ENCODE data around the gene TSPOAP1. TPM values are rescaled to one million over a fixed set of nuclear protein-coding genes. Genes with fewer than 3 reads are reported as not detected.

The TSPOAP1 gene
- total RNA-seq: 0.76 and 2.9 TPM in 2 replicates

DNA sequence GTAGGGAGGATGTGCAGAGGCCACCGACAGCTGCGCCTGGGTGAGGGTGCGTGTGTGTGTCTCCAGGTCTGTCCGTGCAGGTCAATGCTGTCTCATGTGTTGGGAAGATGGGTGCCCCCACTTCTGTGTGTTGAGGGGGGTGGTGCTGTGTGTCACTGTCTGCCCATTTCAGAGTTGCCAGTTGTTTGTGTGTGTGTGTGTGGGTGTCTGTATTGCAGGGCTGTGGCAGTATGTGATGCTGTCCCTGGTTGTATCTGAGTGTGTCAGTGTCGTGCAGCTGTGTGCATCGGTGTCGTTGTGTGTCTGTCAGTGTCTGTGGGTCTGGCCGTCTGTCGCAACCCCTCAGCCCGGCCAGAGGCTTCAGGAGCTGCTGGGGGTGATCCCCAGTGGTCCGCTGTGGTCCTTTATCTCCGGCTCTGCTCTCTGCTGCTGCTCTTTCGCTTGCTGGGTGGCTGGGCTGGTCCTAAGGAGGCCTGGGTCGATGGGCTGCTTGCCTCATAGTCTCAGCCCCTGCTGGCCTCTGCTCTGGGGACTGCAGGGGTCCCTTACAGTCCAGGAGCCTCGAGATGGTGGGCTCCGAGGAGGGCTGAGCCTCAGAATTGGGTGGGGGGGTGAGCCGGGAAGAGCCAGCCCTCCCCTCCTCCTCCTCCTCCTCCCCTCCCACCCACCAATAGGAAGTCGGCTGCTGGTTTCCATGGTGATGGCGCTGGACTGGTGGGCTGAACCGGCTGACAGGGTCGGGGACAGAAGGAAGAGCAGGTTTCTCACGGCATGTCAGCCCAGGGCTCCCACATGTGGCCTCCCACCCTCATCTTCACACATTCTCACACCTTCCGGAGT, at the start of gene TSPOAP1:
TSS of gene TSPOAP1 (minus strand) at position 601 of the 840 bp plus-strand sequence. CDS start 875 bp downstream, outside the sequence.

DNA sequence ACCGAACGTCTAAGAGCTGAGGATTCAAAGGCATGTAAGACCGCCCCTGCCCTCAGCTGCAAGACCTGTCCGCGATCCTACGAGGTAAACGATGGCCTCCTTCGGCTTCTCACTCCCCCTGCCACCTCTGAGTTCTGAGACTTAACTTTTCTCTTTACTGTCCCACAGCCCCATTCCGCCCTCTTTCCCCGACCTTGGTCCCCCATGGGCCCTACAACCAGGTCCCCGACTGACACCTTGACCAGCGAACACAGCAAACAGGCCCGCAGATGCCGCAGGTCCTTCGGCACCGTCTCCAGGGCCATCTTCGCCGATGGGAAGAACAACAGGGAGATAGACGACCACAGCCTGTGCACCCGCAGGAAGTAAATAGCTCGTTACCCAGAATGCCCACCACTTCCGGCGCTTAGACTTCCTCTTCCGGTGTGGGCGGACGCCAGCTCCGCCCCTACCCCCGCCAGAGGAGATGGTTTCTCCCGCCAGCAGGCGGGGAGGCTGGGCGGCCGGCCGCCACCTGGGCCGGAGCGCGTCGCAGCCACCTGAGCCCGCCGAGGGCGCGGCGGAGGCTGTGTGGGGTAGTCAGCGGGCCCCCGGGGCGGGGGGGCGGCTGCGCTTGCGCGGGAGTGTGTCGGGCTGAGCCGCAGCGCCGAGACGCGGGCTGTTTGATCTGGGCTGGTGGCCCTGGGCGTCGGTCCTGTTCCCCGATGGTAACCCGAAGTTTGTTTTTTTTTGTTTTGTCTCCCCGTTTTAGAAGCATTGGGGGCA, 23.4 kb upstream of the TSPOAP1 start, which contains the start of gene SUPT4H1:
TSS of gene SUPT4H1 (minus strand) at position 371 of the 765 bp plus-strand sequence. CDS start at position 305, 66 bp downstream.

DNA sequence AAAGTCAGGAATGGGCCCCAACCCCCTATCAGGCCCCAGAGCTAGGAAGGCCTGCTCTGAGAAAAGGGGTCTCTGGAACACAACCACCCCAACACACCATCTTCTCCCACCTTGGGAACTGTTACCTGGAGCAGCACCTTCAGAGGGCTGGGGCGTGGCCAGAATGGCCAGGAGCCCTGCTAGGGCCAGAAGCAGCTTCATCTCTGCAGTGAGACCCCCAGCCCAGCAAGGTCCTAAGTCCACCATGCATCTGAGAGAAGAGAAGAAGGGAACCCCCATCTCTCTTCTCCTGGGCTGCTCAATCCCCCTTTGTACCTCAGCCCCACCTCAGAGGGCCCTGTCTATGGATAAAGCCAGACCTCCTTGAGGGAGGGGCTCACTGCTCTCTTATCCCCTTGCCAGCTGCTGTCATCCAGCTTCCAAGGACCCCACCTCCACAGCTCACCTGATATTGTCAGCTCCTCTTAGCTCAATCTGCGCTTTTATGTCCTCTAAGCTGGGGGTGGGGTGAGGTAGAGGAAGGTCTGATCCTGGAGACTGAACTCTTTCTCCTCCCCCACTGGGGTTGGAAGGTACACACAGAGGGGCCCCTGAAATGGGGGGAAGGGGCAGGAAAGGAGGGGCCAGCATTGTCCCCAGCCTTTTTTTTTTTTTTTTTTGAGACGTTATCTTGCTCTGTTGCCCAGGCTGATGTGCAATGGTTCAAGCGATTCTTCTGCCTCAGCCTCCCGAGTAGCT, 47.9 kb downstream of the TSPOAP1 start, which contains the start of gene MPO:
TSS of gene MPO (minus strand) at position 456 of the 738 bp plus-strand sequence. CDS start at position 279, 177 bp downstream.

Small RNA genes within 50 kb of the gene (small RNA-seq; reads per million reads assigned to genes)
- not detected for gene MIR4736

Other genes starting within 250 kb of the TSPOAP1 start
- gene DYNLL2, start 245.4 kb downstream of the TSPOAP1 start, total RNA-seq: 16.5 and 19.9 TPM in 2 replicates
- not detected in 2 replicates for gene OR4D1, start 180.4 kb downstream of the TSPOAP1 start, total RNA-seq
- gene OR4D2, start 161.8 kb downstream of the TSPOAP1 start, total RNA-seq: not detected in 2 replicates
- not detected in 2 replicates for gene EPX, start 136.1 kb downstream of the TSPOAP1 start, total RNA-seq
- 11.9 and 12.8 TPM in 2 replicates for gene MKS1, start 109.5 kb downstream of the TSPOAP1 start, total RNA-seq
- under 0.01 TPM in 1 of 2 replicates, not detected in the other for gene LPO, start 90.2 kb downstream of the TSPOAP1 start, total RNA-seq
- 0.11 and 0.26 TPM in 2 replicates for gene MPO, start 47.9 kb downstream of the TSPOAP1 start, total RNA-seq
- 38.2 and 44.0 TPM in 2 replicates for gene SUPT4H1, start 23.4 kb upstream of the TSPOAP1 start, total RNA-seq
- 0.26 TPM in 1 of 2 replicates, not detected in the other for gene RNF43, start 88.7 kb upstream of the TSPOAP1 start, total RNA-seq
- gene HSF5, start 159.6 kb upstream of the TSPOAP1 start, total RNA-seq: 0.13 TPM in 1 of 2 replicates, not detected in the other
- 36.3 and 36.8 TPM in 2 replicates for gene MTMR4, start 185.8 kb upstream of the TSPOAP1 start, total RNA-seq